Stimulated activated CD8-positive, alpha-beta memory T cell treated with anti-CD3 and anti-CD28 coated beads, Interleukin-15, amount 100 ng/mL, for 48 hours (primary cell): Measurements from ENCODE around the gene DMXL1.

ENCODE experiments used
- DNase-seq, 2 donors: peaks; one replicate each; pipeline ENCODE4 v3.0.0-alpha.2; 2020; ENCODE audit warnings: low read depth in 2 of 2

Gene DMXL1

GRCh38 chr5:119070828-119071560 lies at the start of gene DMXL1:
TSS of gene DMXL1 (plus strand) at chr5:119071087. CDS start at chr5:119071570, 483 bp downstream.
- DNase-seq: peak; percentile 94 to 96

- DNase-seq: no peak
These were observed 49.6 kb upstream of the DMXL1 start for GRCh38 chr5:119021149-119021732.

GRCh38 chr5:119022017-119022745 lies 48.7 kb upstream of the DMXL1 start:
- DNase-seq: no peak

- no peak for DNase-seq
These were observed 48.1 kb upstream of the DMXL1 start for GRCh38 chr5:119022773-119023172.

GRCh38 chr5:119028575-119028974 lies 42.3 kb upstream of the DMXL1 start:
- DNase-seq: no peak

- DNase-seq: no peak
These were observed 39.6 kb upstream of the DMXL1 start for GRCh38 chr5:119031011-119031886.

- peak; percentile 4 to 14 for DNase-seq
These were observed 39.0 kb upstream of the DMXL1 start for GRCh38 chr5:119031905-119032304.

GRCh38 chr5:119032656-119033055 lies 38.2 kb upstream of the DMXL1 start:
- no peak for DNase-seq

- DNase-seq: no peak
These were observed 37.8 kb upstream of the DMXL1 start for GRCh38 chr5:119033135-119033534.

- DNase-seq: no peak
These were observed 34.7 kb upstream of the DMXL1 start for GRCh38 chr5:119036101-119036762.

- DNase-seq: no peak
These were observed 33.2 kb upstream of the DMXL1 start for GRCh38 chr5:119037496-119038215.

- no peak for DNase-seq
These were observed 22.6 kb upstream of the DMXL1 start for GRCh38 chr5:119048246-119048645.

GRCh38 chr5:119049824-119050449 lies 20.9 kb upstream of the DMXL1 start:
- DNase-seq: no peak

GRCh38 chr5:119054101-119054500 lies 16.8 kb upstream of the DMXL1 start:
- DNase-seq: no peak

- DNase-seq: no peak
These were observed 15.6 kb upstream of the DMXL1 start for GRCh38 chr5:119055294-119055693.

GRCh38 chr5:119058979-119059529 lies 11.8 kb upstream of the DMXL1 start:
- DNase-seq: no peak

- no peak for DNase-seq
These were observed 11.1 kb upstream of the DMXL1 start for GRCh38 chr5:119059740-119060255.

GRCh38 chr5:119063579-119064379 lies 7.1 kb upstream of the DMXL1 start:
- DNase-seq: no peak

- no peak for DNase-seq
These were observed 3.4 kb upstream of the DMXL1 start for GRCh38 chr5:119067450-119067849.
